Sigmoid colon (tissue), 7 donors: Measurements from ENCODE around the gene IGFBP7. TPM values are rescaled to one million over a fixed set of nuclear protein-coding genes. Genes with fewer than 3 reads are reported as not detected.
A peak's percentile ranks its signal among the peaks of the same experiment; 100 is the strongest.

Experiments
- DNase-seq: peaks from one replicate; pipeline ENCODE4 v3.0.0-alpha.2; 2019
- H3K27ac ChIP-seq, 4 donors: fragments of 200-600 bp; sonication (generic); one replicate each; pipeline ENCODE4 v1.5.1; 2016 to 2019; ENCODE audit warnings: mild to moderate bottlenecking in 1 of 4
- H3K27me3 ChIP-seq, 3 donors: fragments of 200-600 bp; sonication (generic); one replicate each; pipeline ENCODE4 v1.5.1; 2019; ENCODE audit warnings: mild to moderate bottlenecking in 1 of 3
- H3K36me3 ChIP-seq, 4 donors: fragments of 200-600 bp; sonication (generic); one replicate each; pipeline ENCODE4 v1.5.1; 2016 to 2019
- H3K4me1 ChIP-seq, 4 donors: fragments of 200-600 bp; sonication (generic); one replicate each; pipeline ENCODE4 v1.5.1; 2017 to 2019
- H3K4me3 ChIP-seq, 4 donors: fragments of 200-600 bp; sonication (generic); one replicate each; pipeline ENCODE4 v1.5.1; 2017 to 2019; ENCODE audit warnings: mild to moderate bottlenecking in 2 of 4, moderate library complexity in 1 of 4
- H3K9me3 ChIP-seq, 4 donors: fragments of 200-600 bp in 3 of 4; sonication (generic) in 3 of 4; one replicate each; pipeline versions ENCODE4 v1.5.1 to v1.6.1; 2013 to 2019
- CTCF ChIP-seq, 4 experiments: fragments of 450-650 bp in 3 of 4; fragments of 200-600 bp in 1 of 4; IDR thresholded peaks; one replicate each; pipeline ENCODE4 v1.5.1; 2016 to 2019; ENCODE audit warnings: antibody characterized with exemption in 4 of 4, mild to moderate bottlenecking in 3 of 4, moderate library complexity in 2 of 4
- EP300 ChIP-seq, 4 donors: sonication (generic); formaldehyde crosslinking; IDR thresholded peaks; one replicate each; pipeline ENCODE4 v1.6.1; 2017; ENCODE audit warnings: antibody characterized with exemption in 4 of 4
- POLR2A ChIP-seq, 2 donors: fragments of 450-650 bp; IDR thresholded peaks; one replicate each; pipeline ENCODE4 v1.6.1; 2016; ENCODE audit warnings: antibody characterized with exemption in 2 of 2, mild to moderate bottlenecking in 2 of 2, moderate library complexity in 2 of 2
- POLR2AphosphoS5 ChIP-seq, 4 donors: sonication (generic); formaldehyde crosslinking; IDR thresholded peaks; one replicate each; pipeline ENCODE4 v1.6.1; 2017; ENCODE audit warnings: antibody characterized with exemption in 4 of 4
- WGBS, 2 donors: extraction: QIAGEN DNeasy Blood & Tissue Kit; methylation state at CpG; one replicate each; pipeline ENCODE4 v1.1.7; 2013; 5-methylcytosine and 5-hydroxymethylcytosine counted together
- intact Hi-C: fragments of 100-400 bp; cut with DNase I; formaldehyde crosslinking; loops from one replicate; pipeline ENCODE4 v1.15.1; 2023
- polyA plus RNA-seq, 3 donors: library from polyadenylated mRNA; stranded (reverse); fragments of 200-250 nt; gene quantifications; one replicate each; pipeline ENCODE4 v1.2.3, GENCODE V29; 2013
- total RNA-seq, 4 donors: library from RNA; depleted of rRNA; stranded (reverse); fragments of >200 nt; gene quantifications; one replicate each; pipeline ENCODE4 v1.1.0, GENCODE V29; 2016
- donor health status: healthy with polysubstance abuse.
- donor health status: Bipolar disorder and iron deficiency.
- donor health status: healthy.

IGFBP7 gene
- total and polyA plus RNA-seq, 7 donors = 29.8 to 834 (median 474) TPM

- Histone ChIP-seq H3K36me3 (no peaks in the 10 kb centered on the region), H3K4me1 (peaks cover 0 to 52% (median 45%) of the 10 kb centered on the region in 4 donors), H3K9me3 (no peaks in the 10 kb centered on the region), H3K4me3 (no peak overlapping the region), H3K27me3 (no peaks in the 10 kb centered on the region), H3K27ac (peak overlapping the region in 3 of 4 donors; percentile 38 to 56 (median 44))
- intact Hi-C loops = no loop called here
- no peak for DNase-seq
- TF ChIP-seq POLR2AphosphoS5 (IDR thresholded peaks at IDR 0.05) (no peak), POLR2A (IDR thresholded peaks at IDR 0.05) (no peak), EP300 (IDR thresholded peaks at IDR 0.05) (no peak)
- 21 to 51% methylated on average over 4 of the region's 4 CpGs for WGBS, 2 donors
Measured at GRCh38 chr4:57074744-57075143, 35.4 kb downstream of the IGFBP7 start.

- H3K27me3 ChIP-seq = no peaks in the 10 kb centered on the region
- H3K4me3 ChIP-seq = no peak overlapping the region
- H3K27ac ChIP-seq = peak overlapping the region in 1 of 4 donors; percentile 44
- no peaks in the 10 kb centered on the region for H3K9me3 ChIP-seq
- DNase-seq = no peak
- WGBS, 2 donors = 76 to 84% methylated on average over 5 of the region's 5 CpGs
- intact Hi-C loops = no loop called here
- H3K36me3 ChIP-seq = no peaks in the 10 kb centered on the region
- no peak for TF ChIP-seq EP300 (IDR thresholded peaks at IDR 0.05)
- no peak for TF ChIP-seq POLR2AphosphoS5 (IDR thresholded peaks at IDR 0.05)
- no peak for TF ChIP-seq POLR2A (IDR thresholded peaks at IDR 0.05)
- TF ChIP-seq CTCF (IDR thresholded peaks at IDR 0.05) = no peak
- peaks cover 0 to 43% (median 34%) of the 10 kb centered on the region in 4 donors for H3K4me1 ChIP-seq
Measured at GRCh38 chr4:57073559-57073958, 36.6 kb downstream of the IGFBP7 start.

- intact Hi-C loops = no loop called here
- Histone ChIP-seq H3K27ac (peak overlapping the region in 3 of 4 donors; percentile 6 to 30 (median 22)), H3K36me3 (no peaks in the 10 kb centered on the region), H3K4me1 (peaks cover 0 to 37% (median 26%) of the 10 kb centered on the region in 4 donors), H3K4me3 (no peak overlapping the region), H3K27me3 (no peaks in the 10 kb centered on the region), H3K9me3 (no peaks in the 10 kb centered on the region)
- no peak for TF ChIP-seq EP300 (IDR thresholded peaks at IDR 0.05)
- TF ChIP-seq CTCF (IDR thresholded peaks at IDR 0.05) = no peak
- TF ChIP-seq POLR2A (IDR thresholded peaks at IDR 0.05) = no peak
- peak in 1 of 4 donors; percentile 13 for TF ChIP-seq POLR2AphosphoS5 (IDR thresholded peaks at IDR 0.05)
- no peak for DNase-seq
- 43 to 72% methylated on average over 2 of the region's 2 CpGs for WGBS, 2 donors
Measured at GRCh38 chr4:57071326-57071725, 38.9 kb downstream of the IGFBP7 start.

- Histone ChIP-seq H3K36me3 (no peaks in the 10 kb centered on the region), H3K4me1 (peaks cover 0 to 35% (median 30%) of the 10 kb centered on the region in 4 donors), H3K4me3 (no peak overlapping the region), H3K27me3 (no peaks in the 10 kb centered on the region), H3K27ac (peak overlapping the region in 1 of 4 donors; percentile 30), H3K9me3 (no peaks in the 10 kb centered on the region)
- DNase-seq = no peak
- WGBS, 2 donors = 87 to 90% methylated on average over 2 of the region's 2 CpGs
- intact Hi-C loops = no loop called here
- no peak for TF ChIP-seq POLR2A (IDR thresholded peaks at IDR 0.05)
- TF ChIP-seq EP300 (IDR thresholded peaks at IDR 0.05) = no peak
- no peak for TF ChIP-seq POLR2AphosphoS5 (IDR thresholded peaks at IDR 0.05)
- no peak for TF ChIP-seq CTCF (IDR thresholded peaks at IDR 0.05)
Measured at GRCh38 chr4:57070461-57070860, 39.7 kb downstream of the IGFBP7 start.

GRCh38 chr4:57068237-57068981 is 41.8 kb downstream of the IGFBP7 start:
- Histone ChIP-seq H3K36me3 (no peaks in the 10 kb centered on the region), H3K27ac (peak overlapping the region; percentile 29 to 50 (median 43)), H3K4me3 (no peak overlapping the region), H3K27me3 (no peaks in the 10 kb centered on the region), H3K4me1 (peaks cover 0 to 43% (median 37%) of the 10 kb centered on the region in 4 donors), H3K9me3 (no peaks in the 10 kb centered on the region)
- WGBS, 2 donors = 77 to 80% methylated on average over 8 of the region's 8 CpGs
- intact Hi-C loops = no loop called here
- TF ChIP-seq CTCF (IDR thresholded peaks at IDR 0.05) (no peak), POLR2AphosphoS5 (IDR thresholded peaks at IDR 0.05) (no peak)
- DNase-seq = no peak
